Left kidney (tissue), 2 donors: Measurements from ENCODE around the gene BARX1. TPM values are rescaled to one million over a fixed set of nuclear protein-coding genes. Genes with fewer than 3 reads are reported as not detected.
"Not testable (repeated sequence)": the region's sequence is repeated elsewhere in the genome, so short reads cannot be mapped to it uniquely, and the experiment has no call there.

Experiments
- DNase-seq: peaks from one replicate; pipeline ENCODE4 v3.0.0-alpha.2; 2013
- polyA plus RNA-seq: library from polyadenylated mRNA; unstranded; fragments of 120-200 nt; gene quantifications from one replicate; pipeline ENCODE4 v1.2.1, GENCODE V29; 2013; ENCODE audit not compliant: insufficient read length

Gene BARX1
- polyA plus RNA-seq, 1 donor = 0.25 TPM

GRCh38 chr9:93967020-93967803 is 12.1 kb upstream of the BARX1 start:
- DNase-seq = no peak

- no peak for DNase-seq
Observed at GRCh38 chr9:93965830-93966577, 10.8 kb upstream of the BARX1 start.

GRCh38 chr9:93964685-93965084 is 9.5 kb upstream of the BARX1 start:
- DNase-seq = no peak

GRCh38 chr9:93963969-93964368 is 8.8 kb upstream of the BARX1 start:
- DNase-seq = no peak

GRCh38 chr9:93963489-93963888 is 8.3 kb upstream of the BARX1 start:
- DNase-seq = not testable (repeated sequence)

- peak; percentile 92 for DNase-seq
Observed at GRCh38 chr9:93962561-93963440, 7.6 kb upstream of the BARX1 start.

- DNase-seq = no peak
Observed at GRCh38 chr9:93962017-93962416, 6.9 kb upstream of the BARX1 start.

GRCh38 chr9:93960971-93961841 is 6.1 kb upstream of the BARX1 start:
- DNase-seq = no peak

GRCh38 chr9:93960221-93960970 is 5.2 kb upstream of the BARX1 start:
- no peak for DNase-seq

GRCh38 chr9:93959739-93960154 is 4.6 kb upstream of the BARX1 start:
- DNase-seq = no peak

- DNase-seq = no peak
Observed at GRCh38 chr9:93958819-93959682, 3.9 kb upstream of the BARX1 start.

- DNase-seq = no peak
Observed at GRCh38 chr9:93958121-93958818, 3.1 kb upstream of the BARX1 start.

GRCh38 chr9:93955981-93956784 is 1.0 kb upstream of the BARX1 start:
- DNase-seq = no peak

- DNase-seq = no peak
Observed at GRCh38 chr9:93954434-93955061, 607 bp downstream of the BARX1 start.

- DNase-seq = no peak
Observed at GRCh38 chr9:93953496-93954433, 1.4 kb downstream of the BARX1 start.

- no peak for DNase-seq
Observed at GRCh38 chr9:93952784-93953495, 2.2 kb downstream of the BARX1 start.
